Loucy (cell line): ENCODE measurements around the gene CLDN15.

Source experiments
- EZH2phosphoT487 ChIP-seq: fragments of 200-600 bp; IDR thresholded peaks from 2 replicates; pipeline ENCODE4 v1.6.1; 2018; ENCODE audit warnings: antibody characterized with exemption, mild to moderate bottlenecking, moderate library complexity, borderline replicate concordance
- TF ChIP-seq, protein P1 (sequence below): fragments of 200-600 bp; sonication (generic); conservative IDR thresholded peaks from 2 replicates; pipeline ENCODE4 v1.5.1; 2014; ENCODE audit warnings: mild to moderate bottlenecking, antibody characterized with exemption, low read length

DNA sequence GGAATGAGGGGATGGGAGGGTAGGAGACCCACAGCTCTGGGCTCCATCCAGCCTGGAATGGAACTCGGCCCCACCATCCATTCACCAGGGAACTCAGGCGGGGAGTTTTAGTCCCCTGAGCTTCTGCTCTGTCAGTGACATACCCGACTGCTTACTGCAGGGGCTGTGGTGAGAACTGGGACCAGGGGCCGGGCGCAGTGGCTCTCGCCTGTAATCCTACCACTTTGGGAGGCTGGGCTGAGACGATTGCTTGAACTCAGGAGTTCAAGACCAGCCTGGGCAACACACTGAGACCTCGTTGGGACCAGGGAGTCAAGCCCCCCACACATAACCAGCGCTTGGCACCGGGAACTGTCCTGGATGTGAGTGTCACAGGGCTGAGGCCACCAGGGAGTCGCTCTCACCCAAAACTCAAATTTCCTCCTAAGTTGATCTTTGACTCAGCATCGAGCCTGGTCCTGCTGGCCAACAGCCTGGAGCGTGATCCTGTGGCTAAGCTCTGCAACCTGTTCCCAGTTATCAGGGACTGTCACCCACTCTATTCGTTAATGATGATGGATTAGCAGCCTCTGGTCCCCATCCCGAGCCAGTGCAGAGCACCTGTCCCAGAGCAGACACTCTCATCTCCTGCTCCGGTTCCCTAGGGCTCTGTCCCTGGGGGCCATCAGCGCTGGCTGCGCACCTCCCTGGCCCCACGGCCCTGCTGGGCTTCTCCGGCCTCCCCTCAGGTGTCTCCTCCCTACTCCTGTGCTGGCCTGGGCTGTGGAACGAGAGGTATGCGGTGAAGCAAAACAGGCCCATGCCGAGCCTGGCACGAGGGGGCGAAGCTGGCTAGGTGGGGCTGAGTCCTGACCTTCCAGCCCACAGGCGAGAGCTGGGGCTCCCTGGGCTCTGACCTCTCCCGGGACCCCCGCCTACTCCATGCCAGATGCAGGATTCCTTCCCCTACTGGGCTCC lies 902 bp upstream of the CLDN15 start:
- TF ChIP-seq, protein P1, sequence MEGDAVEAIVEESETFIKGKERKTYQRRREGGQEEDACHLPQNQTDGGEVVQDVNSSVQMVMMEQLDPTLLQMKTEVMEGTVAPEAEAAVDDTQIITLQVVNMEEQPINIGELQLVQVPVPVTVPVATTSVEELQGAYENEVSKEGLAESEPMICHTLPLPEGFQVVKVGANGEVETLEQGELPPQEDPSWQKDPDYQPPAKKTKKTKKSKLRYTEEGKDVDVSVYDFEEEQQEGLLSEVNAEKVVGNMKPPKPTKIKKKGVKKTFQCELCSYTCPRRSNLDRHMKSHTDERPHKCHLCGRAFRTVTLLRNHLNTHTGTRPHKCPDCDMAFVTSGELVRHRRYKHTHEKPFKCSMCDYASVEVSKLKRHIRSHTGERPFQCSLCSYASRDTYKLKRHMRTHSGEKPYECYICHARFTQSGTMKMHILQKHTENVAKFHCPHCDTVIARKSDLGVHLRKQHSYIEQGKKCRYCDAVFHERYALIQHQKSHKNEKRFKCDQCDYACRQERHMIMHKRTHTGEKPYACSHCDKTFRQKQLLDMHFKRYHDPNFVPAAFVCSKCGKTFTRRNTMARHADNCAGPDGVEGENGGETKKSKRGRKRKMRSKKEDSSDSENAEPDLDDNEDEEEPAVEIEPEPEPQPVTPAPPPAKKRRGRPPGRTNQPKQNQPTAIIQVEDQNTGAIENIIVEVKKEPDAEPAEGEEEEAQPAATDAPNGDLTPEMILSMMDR = no peak
- no peak for TF ChIP-seq EZH2phosphoT487
